Raji (cell line): ENCODE data around the gene GJA4.

Experiments
- POLR2A ChIP-seq: IDR thresholded peaks from 2 replicates; pipeline ENCODE4 v1.6.1; 2011; ENCODE audit warnings: low read depth, low read length, control low read depth; ENCODE audit not compliant: insufficient read depth

The GJA4 gene

DNA sequence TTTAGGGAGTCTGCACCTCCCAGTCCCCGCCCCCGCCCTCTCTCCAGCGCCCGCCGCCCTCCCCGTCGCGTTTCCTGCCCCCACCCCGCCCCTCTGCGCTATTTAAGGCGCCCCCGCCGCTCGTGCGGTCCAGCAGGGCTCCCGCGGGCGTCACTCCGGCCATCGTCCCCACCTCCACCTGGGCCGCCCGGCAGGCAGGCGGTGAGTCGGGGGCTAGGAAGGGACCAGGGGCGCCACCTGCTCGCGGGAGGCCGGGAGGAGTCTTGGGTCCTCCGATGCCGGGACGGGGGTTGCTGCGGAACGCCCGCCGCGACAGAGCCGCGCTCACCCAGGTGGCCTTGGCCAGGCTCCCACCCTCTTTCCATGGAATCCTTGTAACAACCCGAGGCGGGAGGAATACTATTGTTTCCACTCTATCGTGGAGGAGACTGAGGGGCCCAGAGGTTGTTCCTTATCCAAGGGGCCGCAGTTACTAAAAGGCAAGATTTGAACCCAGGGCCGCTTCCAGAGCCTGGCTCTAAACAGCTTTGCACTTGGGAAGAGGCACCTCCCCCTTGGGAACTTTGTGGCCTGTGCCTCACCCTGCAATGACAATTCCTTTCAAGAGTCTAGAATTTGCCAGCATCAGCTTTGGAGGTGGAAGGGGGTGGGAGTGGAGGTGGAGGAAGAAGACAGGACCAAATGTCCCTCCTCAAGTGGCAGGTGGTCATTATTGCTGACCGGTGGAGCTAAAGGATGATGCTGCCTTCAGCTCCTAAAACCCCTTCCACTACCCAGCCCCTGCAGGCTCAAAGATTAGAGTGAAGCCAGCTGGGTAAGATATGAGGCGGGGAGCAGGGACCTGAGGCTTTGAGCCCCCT is at the start of gene GJA4:
Gene GJA4 (plus strand): TSS at position 132 of the 860 bp plus-strand sequence. CDS start 1,215 bp downstream, outside the sequence.
- TF ChIP-seq POLR2A: no peak

DNA sequence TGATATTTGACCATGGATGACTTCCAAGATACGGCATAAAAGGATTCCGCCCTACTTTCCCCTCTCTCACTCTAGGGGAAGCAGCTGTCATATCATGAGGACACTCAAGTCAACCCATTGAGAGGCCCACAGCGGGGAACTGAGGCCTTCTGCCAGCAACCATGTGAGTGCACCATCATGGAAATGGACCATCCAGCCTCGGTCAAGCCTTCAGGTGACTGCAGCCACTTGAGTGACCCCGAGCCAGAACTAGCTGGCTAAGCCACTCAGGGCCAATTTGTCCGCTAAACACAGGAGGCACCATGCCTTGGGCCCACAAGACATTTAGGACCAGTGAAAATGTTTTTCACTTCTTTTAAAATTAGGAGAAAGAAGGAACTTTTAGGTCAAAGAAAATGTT is 49.0 kb upstream of the GJA4 start:
- TF ChIP-seq POLR2A: no peak

DNA sequence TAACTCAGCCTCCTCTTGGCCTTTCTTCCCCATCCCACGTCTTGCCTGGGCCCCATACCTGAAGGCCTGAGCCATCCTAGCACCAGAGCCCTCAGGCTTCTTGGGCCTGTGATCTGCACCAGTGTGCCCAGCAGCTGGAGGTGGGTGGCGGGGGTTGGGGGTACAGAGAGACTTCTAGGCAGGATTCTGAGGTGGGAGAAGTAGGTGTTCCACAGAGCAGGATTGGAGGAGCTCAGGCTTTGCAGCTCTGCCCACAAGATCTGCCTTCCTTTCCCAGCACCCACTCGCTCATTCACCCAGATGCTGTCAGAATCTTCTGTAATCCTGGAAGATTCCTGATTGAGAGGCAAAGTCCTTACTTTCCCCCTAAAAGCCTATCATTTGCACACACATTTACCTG is 47.9 kb upstream of the GJA4 start:
- no peak for TF ChIP-seq POLR2A

DNA sequence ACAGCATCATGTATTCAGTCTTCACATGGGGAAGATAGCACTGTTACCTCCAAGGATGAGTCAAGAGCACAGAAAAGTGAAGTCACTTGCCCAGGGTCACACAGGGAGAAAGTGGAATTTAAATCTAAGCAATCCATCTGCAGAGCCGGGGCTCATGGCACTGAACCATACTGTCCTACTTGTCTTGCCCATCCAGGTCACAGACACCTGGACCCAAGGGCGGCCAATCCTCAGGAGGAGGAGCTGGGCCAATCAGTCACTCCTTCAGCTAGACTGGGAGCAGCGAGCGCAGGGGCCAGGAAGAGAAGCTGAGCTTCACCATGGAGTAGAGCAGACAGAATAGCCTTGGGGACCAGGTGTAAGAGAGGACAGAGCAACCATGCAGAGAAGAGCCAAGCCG is 47.1 kb upstream of the GJA4 start:
- TF ChIP-seq POLR2A: no peak

DNA sequence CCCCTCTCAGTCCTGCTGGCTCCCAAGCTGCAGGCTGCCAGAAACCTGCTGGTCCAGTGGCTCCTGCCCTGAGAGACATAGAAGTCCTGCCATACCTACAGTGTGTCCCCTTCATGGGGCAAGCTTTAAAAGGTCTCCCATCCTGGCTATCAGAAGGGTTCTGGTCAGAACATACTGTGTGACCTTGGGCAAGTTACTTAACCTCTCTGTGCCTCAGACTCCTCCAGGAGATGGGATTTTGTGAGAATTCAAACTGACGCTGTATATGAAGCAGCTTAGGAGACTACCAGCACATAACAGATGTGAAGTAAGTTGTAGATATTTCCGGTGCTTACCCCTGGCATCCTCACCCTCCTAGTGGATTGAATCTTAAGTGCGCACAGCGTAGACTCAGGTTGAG is 46.7 kb upstream of the GJA4 start:
- TF ChIP-seq POLR2A: no peak

DNA sequence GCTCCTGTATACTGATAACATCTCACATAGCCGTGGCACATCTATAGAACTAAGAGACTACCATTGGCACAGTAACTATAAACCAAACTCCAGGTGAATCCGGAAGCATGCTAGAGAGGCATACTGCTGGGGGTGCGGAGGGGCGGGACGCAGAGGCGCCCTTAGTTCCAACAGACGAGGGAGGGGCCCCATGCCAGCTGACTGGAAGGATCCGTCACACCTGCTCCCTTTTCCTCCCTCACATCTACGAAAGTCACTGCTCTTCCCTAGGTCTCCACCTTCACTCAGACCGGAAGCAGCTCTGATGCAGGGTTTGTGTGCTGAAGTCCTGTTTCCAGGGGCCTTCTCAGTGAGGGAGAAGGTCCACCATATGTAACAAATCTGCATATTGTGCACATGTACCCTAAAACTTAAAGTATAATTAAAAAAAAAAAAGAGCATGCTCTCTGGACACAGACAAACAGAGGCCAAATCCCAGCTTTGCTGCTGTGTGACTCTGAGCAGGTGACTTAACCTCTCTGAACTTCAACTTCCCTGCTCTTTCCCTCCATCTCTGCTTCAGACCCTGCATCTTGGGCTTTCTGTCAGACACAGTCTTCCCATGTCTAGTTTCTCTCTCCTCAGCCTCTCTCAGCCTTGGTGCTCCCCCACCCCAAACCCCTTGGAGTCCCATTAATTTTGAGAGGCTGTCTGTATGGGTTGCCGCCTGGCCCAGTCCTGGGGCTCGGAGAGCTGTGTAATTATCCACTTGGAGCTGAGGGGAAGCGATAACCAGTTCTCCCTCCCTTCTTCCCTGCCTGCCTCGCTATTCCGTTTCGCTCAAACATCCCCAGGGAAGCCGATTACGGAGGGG is 45.8 kb upstream of the GJA4 start:
- TF ChIP-seq POLR2A: no peak

DNA sequence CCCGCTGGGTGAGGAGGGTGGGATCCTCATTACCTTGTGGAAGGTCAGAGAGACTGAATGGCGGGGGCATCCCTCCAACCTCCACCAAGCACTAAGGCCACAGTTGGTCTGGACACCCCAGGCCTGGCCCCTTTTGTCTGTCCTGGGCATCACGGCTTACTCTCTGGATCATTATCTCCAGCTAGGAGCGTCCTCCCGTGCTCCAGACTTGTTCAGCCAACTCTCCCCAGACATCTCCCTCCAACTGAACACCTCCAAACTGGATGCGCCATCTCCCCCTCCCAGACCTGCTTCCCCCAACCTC is 45.2 kb upstream of the GJA4 start:
- no peak for TF ChIP-seq POLR2A

DNA sequence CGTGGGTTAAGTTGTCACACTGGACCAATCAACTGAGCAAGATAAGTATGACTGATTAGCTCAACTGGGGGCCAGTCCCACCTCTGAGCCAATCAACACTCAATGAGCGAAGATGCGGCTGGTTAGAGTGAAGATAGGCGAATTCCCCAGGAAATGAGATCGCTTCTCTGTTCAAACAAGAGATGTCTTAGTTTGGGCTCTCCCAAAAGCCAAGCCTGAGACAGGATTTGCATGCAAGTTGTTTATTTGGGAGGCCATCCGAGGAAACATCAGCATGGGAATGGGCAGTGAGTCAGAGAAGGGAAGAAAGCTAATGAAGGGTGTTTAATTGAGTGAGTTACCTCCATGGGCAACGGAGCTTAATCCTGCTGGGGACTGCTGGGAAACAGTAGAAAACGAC is 42.8 kb upstream of the GJA4 start:
- no peak for TF ChIP-seq POLR2A

DNA sequence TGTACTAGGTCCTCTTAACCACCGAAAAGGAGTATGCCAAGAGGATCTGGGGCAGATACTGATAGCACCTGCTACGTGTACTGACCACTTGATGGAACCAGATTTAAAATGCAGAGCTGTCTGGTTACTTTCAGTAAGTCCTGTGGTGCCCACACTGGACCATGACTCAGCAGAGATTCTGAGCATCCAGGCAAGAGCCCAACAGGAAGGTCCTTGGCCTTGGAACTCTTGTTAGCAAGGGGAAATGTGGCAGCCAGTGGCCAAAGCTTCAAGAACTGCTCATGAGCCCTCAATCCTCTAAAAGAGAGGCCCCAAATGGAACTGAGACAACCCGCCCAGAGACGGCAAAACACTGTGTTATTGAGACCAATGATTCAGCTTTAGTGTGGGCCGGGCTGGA is 42.2 kb upstream of the GJA4 start:
- TF ChIP-seq POLR2A: no peak

DNA sequence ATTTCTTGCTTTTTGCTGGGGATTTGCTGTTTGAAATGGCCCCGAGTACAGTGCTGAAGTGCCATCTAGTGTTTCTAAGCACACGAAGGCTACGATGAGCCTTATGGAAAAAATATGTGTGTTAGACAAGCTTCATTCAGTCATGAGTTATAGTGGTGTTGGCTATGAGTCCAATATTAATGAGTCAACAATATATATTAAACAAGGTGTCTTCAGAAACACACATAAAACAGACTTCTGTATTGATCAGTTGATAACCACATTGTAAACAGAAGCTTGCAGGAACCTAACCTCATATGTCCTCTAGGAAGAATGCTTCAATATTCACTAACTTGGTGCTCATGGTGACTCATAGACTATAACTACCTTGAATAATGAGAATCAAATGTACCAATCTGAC is 39.6 kb upstream of the GJA4 start:
- TF ChIP-seq POLR2A: no peak

DNA sequence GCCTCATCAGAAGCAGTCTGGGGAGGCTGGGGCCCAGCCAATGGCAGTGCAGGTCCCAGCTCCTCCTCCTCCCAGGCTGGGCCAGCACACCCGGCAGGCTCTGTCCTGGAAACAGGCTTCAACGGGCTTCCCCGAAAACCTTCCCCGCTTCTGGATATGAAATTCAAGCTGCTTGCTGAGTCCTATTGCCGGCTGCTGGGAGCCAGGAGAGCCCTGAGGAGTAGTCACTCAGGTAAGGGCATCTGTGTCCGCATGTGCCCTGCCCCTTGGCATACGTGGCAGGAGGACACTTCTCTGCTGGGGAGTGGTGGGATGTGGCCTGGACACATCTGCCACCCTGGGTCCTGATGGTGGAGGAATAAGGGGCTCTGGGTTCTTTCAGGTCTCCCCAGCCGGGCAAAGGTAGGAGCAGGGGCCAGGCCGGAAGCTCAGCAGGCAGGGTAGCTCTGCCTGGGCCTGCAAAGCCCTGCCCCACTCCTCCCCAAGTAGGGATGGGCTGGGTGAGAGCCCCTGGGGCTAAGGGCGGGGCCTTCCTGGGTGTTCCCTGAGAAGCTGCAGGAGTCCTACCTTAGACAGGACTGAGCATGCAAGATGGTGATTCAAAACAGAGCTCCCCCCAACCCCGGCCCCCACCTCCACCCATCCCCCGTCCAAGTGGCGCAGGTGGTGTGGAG is 37.7 kb upstream of the GJA4 start, which contains the start of gene GJB5:
Gene GJB5 (plus strand): TSS at position 84 of the 674 bp plus-strand sequence. CDS start 2,284 bp downstream, outside the sequence.
- no peak for TF ChIP-seq POLR2A

DNA sequence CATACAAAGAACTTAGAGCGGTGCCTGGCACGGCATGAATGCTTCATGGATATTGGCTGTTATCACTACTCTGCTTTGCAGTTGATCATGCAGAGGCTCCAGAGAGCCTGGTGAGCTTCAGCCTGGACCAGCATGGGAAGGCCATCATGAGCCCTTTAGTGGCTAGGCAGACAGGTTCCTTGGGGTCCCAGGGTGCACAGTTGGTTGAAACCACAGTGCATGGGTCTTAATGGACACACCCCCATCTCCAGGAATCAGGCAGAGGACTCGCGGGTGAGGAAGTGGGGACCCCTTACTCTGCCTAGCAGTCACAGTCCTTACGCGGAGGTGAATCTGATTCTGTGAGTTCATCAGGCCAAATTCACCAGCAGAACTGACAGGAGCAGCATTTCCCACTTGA is 36.8 kb upstream of the GJA4 start:
- no peak for TF ChIP-seq POLR2A

DNA sequence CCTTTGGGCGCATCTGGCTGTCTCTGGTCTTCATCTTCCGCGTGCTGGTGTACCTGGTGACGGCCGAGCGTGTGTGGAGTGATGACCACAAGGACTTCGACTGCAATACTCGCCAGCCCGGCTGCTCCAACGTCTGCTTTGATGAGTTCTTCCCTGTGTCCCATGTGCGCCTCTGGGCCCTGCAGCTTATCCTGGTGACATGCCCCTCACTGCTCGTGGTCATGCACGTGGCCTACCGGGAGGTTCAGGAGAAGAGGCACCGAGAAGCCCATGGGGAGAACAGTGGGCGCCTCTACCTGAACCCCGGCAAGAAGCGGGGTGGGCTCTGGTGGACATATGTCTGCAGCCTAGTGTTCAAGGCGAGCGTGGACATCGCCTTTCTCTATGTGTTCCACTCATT is 35.4 kb upstream of the GJA4 start:
- no peak for TF ChIP-seq POLR2A

DNA sequence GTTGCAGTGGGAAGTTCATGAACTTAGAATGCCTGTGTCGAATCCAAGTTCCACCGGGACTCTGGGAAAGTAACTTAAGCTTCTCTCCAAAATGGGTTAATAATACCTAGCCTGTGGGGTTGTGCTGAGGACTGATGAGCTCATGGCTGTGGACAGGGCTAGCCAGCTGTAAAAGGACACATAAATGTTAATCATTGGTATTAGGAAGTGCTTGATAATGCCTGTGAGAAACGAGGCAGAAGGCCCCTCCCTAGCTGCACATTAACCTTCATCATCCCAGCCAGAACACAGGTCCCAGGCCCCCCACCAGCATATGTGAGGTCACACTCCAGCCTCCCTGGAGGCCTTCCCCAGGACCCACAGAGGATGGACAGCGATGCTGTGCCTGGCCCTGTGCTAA is 34.0 kb upstream of the GJA4 start:
- TF ChIP-seq POLR2A: no peak

DNA sequence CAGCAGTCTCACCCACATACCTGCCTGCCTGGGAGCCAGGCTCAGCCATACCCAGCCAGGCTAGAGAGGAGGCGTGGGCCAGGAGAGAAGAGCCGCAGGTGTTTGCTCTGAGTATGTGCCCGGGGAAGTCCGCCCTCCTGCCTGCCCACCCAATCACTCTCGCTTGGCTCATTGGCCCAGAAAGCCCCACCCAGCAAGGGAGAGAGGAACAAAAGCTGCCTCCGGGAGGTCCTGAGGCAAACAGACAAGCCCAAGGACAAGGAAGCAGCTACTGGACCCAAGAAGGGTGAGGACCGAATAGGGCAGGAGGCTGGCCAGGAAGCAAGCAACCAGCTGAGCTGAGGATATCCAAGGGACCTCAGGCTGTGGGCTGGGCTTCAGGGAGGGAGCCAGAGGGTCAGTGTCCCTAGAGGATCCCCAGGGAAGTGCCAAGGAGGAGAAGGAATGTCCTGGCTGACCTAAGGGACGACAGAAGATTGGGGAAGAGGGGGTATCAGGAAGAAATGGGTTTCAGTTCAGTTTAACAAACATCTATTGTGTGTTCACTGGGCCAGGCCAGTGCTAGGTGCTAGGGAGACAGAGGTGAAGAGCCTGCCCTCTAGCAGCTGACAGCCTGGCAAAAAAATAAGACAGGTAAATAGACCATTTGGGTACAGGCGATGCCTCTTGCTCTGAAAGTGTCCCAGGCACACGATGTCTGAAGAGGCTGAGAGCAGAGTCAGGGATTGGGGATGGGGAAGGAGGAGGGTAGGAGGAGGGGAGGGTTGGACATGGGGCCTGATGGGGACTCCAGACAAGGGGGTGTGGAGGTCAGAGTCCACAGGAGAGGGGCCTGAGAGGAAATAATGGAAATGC is 33.1 kb upstream of the GJA4 start, which contains the start of gene GJB4:
Gene GJB4 (plus strand): TSS at position 238 of the 855 bp plus-strand sequence. CDS start 1,515 bp downstream, outside the sequence.
- no peak for TF ChIP-seq POLR2A
